Gastroesophageal sphincter (tissue), 4 donors: ENCODE data around the gene WFDC1. TPM values are rescaled to one million over a fixed set of nuclear protein-coding genes. Genes with fewer than 3 reads are reported as not detected.

ENCODE experiments used
- ATAC-seq: fragments of 150-250 bp; one replicate; pipeline ENCODE4 v1.9.1; 2016; ENCODE audit warnings: mild to moderate bottlenecking, moderate library complexity
- H3K27ac ChIP-seq, 4 donors: fragments of 200-600 bp; sonication (generic) in 3 of 4; 1 replicate in 3 of 4; 2 replicates in 1 of 4; pipeline ENCODE4 v1.5.1; 2016 to 2019
- H3K27me3 ChIP-seq: fragments of 200-600 bp; sonication (generic); one replicate; pipeline ENCODE4 v1.5.1; 2019
- H3K36me3 ChIP-seq, 2 donors: fragments of 200-600 bp; sonication (generic); one replicate each; pipeline ENCODE4 v1.5.1; 2019; ENCODE audit warnings: control low read depth in 1 of 2
- H3K4me1 ChIP-seq, 3 donors: fragments of 200-600 bp; sonication (generic); 1 replicate in 2 of 3; 2 replicates in 1 of 3; pipeline ENCODE4 v1.5.1; 2016 to 2019; ENCODE audit warnings: control low read depth in 2 of 3
- H3K4me3 ChIP-seq, 2 donors: fragments of 200-600 bp; sonication (generic); one replicate each; pipeline ENCODE4 v1.5.1; 2019; ENCODE audit warnings: mild to moderate bottlenecking in 1 of 2, moderate library complexity in 1 of 2
- H3K9me3 ChIP-seq, 3 donors: fragments of 200-600 bp; sonication (generic); one replicate each; pipeline ENCODE4 v1.5.1; 2017 to 2019; ENCODE audit warnings: control low read depth in 2 of 3
- CTCF ChIP-seq, 4 experiments: fragments of 200-600 bp in 2 of 4; fragments of 450-650 bp in 2 of 4; sonication (generic) in 1 of 4; IDR thresholded peaks; one replicate each; pipeline ENCODE4 v1.5.1; 2017 to 2019; ENCODE audit warnings: antibody characterized with exemption in 4 of 4, mild to moderate bottlenecking in 2 of 4, moderate library complexity in 2 of 4
- EP300 ChIP-seq: sonication (generic); formaldehyde crosslinking; IDR thresholded peaks from one replicate; pipeline ENCODE4 v1.6.1; 2017; ENCODE audit warnings: antibody characterized with exemption, mild to moderate bottlenecking
- POLR2A ChIP-seq, 2 donors: fragments of 450-650 bp; IDR thresholded peaks; one replicate each; pipeline ENCODE4 v1.6.1; 2017; ENCODE audit warnings: antibody characterized with exemption in 2 of 2, mild to moderate bottlenecking in 2 of 2, moderate library complexity in 1 of 2
- POLR2AphosphoS5 ChIP-seq: sonication (generic); formaldehyde crosslinking; IDR thresholded peaks from one replicate; pipeline ENCODE4 v1.6.1; 2017; ENCODE audit warnings: antibody characterized with exemption
- WGBS, 2 donors: methylation state at CpG; one replicate each; pipeline ENCODE4 v1.1.5; 2018; ENCODE audit warnings: low coverage in 1 of 2; 5-methylcytosine and 5-hydroxymethylcytosine counted together
- total RNA-seq, 4 donors: library from RNA; depleted of rRNA; stranded (reverse); fragments of >200 nt; gene quantifications; one replicate each; pipeline ENCODE4 v1.1.0, GENCODE V29; 2016

The WFDC1 gene
- total RNA-seq, 4 donors from 2014 or later, result 25.0 to 53.1 (median 38.2) TPM

GRCh38 chr16:84354306-84354705, 59.6 kb downstream of the WFDC1 start:
- peaks cover 0 to 7% (median 0%) of the 10 kb centered on the region in 3 donors for H3K4me1 ChIP-seq
- 85 to 100% methylated on average over 1 to 5 of the region's 6 CpGs for WGBS, 2 donors
- H3K27me3 ChIP-seq, result no peaks in the 10 kb centered on the region
- no peak for TF ChIP-seq POLR2A (IDR thresholded peaks at IDR 0.05)
- TF ChIP-seq EP300, result no peak
- H3K27ac ChIP-seq, result no peak overlapping the region
- no peaks in the 10 kb centered on the region for H3K36me3 ChIP-seq
- H3K9me3 ChIP-seq, result no peaks in the 10 kb centered on the region
- no peak for ATAC-seq
- H3K4me3 ChIP-seq, result no peak overlapping the region

- peaks cover 0 to 7% (median 0%) of the 10 kb centered on the region in 3 donors for H3K4me1 ChIP-seq
- H3K4me3 ChIP-seq, result no peak overlapping the region
- no peak overlapping the region for H3K27ac ChIP-seq
- no peaks in the 10 kb centered on the region for H3K9me3 ChIP-seq
- WGBS, 2 donors, result 77 to 100% methylated on average over 1 of the region's 2 CpGs
- TF ChIP-seq CTCF (IDR thresholded peaks at IDR 0.05) (no peak), EP300 (no peak), POLR2AphosphoS5 (no peak), POLR2A (IDR thresholded peaks at IDR 0.05) (no peak)
- H3K36me3 ChIP-seq, result no peaks in the 10 kb centered on the region
- no peaks in the 10 kb centered on the region for H3K27me3 ChIP-seq
- ATAC-seq, result no peak
Measured at GRCh38 chr16:84355149-84355548, 60.5 kb downstream of the WFDC1 start.

- TF ChIP-seq EP300 (no peak), CTCF (IDR thresholded peaks at IDR 0.05) (no peak), POLR2AphosphoS5 (no peak), POLR2A (IDR thresholded peaks at IDR 0.05) (no peak)
- H3K4me1 ChIP-seq, result peaks cover 0 to 7% (median 0%) of the 10 kb centered on the region in 3 donors
- no peaks in the 10 kb centered on the region for H3K36me3 ChIP-seq
- no peak overlapping the region for H3K27ac ChIP-seq
- 100% methylated on average over 2 of the region's 10 CpGs for WGBS, 2 donors
- no peaks in the 10 kb centered on the region for H3K27me3 ChIP-seq
- no peak for ATAC-seq
- H3K9me3 ChIP-seq, result no peaks in the 10 kb centered on the region
- no peak overlapping the region for H3K4me3 ChIP-seq
Measured at GRCh38 chr16:84356176-84356575, 61.5 kb downstream of the WFDC1 start.

- 72 to 84% methylated on average over 4 to 9 of the region's 11 CpGs for WGBS, 2 donors
- no peak overlapping the region for H3K27ac ChIP-seq
- no peak overlapping the region for H3K4me3 ChIP-seq
- H3K36me3 ChIP-seq, result no peaks in the 10 kb centered on the region
- peaks cover 0 to 7% (median 0%) of the 10 kb centered on the region in 3 donors for H3K4me1 ChIP-seq
- no peaks in the 10 kb centered on the region for H3K9me3 ChIP-seq
- no peak for ATAC-seq
- no peaks in the 10 kb centered on the region for H3K27me3 ChIP-seq
- TF ChIP-seq POLR2AphosphoS5, result no peak
- no peak for TF ChIP-seq EP300
- TF ChIP-seq CTCF (IDR thresholded peaks at IDR 0.05), result no peak
- no peak for TF ChIP-seq POLR2A (IDR thresholded peaks at IDR 0.05)
Measured at GRCh38 chr16:84356591-84357116, 62.0 kb downstream of the WFDC1 start.

- WGBS, 2 donors, result 26 to 48% methylated on average over 5 to 9 of the region's 9 CpGs
- H3K4me1 ChIP-seq, result peaks cover 0 to 7% (median 0%) of the 10 kb centered on the region in 3 donors
- no peak overlapping the region for H3K4me3 ChIP-seq
- ATAC-seq, result no peak
- H3K9me3 ChIP-seq, result no peaks in the 10 kb centered on the region
- H3K36me3 ChIP-seq, result no peaks in the 10 kb centered on the region
- no peak overlapping the region for H3K27ac ChIP-seq
- no peaks in the 10 kb centered on the region for H3K27me3 ChIP-seq
- TF ChIP-seq EP300, result no peak
Measured at GRCh38 chr16:84357191-84357651, 62.5 kb downstream of the WFDC1 start.

GRCh38 chr16:84358601-84359295, 64.1 kb downstream of the WFDC1 start:
- Histone ChIP-seq H3K27ac (no peak overlapping the region), H3K36me3 (no peaks in the 10 kb centered on the region), H3K27me3 (no peaks in the 10 kb centered on the region), H3K4me3 (no peak overlapping the region), H3K4me1 (peaks cover 0 to 7% (median 0%) of the 10 kb centered on the region in 3 donors), H3K9me3 (no peaks in the 10 kb centered on the region)
- no peak for ATAC-seq
- 85 to 95% methylated on average over 8 of the region's 14 CpGs for WGBS, 2 donors
- TF ChIP-seq CTCF (IDR thresholded peaks at IDR 0.05) (no peak), EP300 (no peak), POLR2A (IDR thresholded peaks at IDR 0.05) (no peak), POLR2AphosphoS5 (no peak)
